Liver (tissue), 9 donors: ENCODE results near the gene TAPT1. TPM values are rescaled to one million over a fixed set of nuclear protein-coding genes. Genes with fewer than 3 reads are reported as not detected.

Experiments
- DNase-seq: peaks from one replicate; pipeline ENCODE4 v3.0.0-alpha.2; 2017; ENCODE audit warnings: low spot score
- H3K27ac ChIP-seq, 2 donors: one replicate each; pipeline ENCODE4 v1.7.0; 2013; ENCODE audit warnings: inconsistent platforms in 2 of 2, low read length in 2 of 2, control low read depth in 1 of 2, low read depth in 1 of 2, mild to moderate bottlenecking in 1 of 2
- H3K27me3 ChIP-seq, 4 donors: one replicate each; pipeline versions ENCODE4 v1.6.1 to v1.7.0; 2013; ENCODE audit warnings: low read length in 3 of 4, inconsistent platforms in 1 of 4, mild to moderate bottlenecking in 1 of 4, moderate library complexity in 1 of 4; ENCODE audit not compliant: control insufficient read depth in 4 of 4, insufficient read depth in 4 of 4
- H3K36me3 ChIP-seq, 4 donors: one replicate each; pipeline versions ENCODE4 v1.6.1 to v1.7.0; 2013; ENCODE audit warnings: low read length in 3 of 4, mild to moderate bottlenecking in 3 of 4, low read depth in 1 of 4, moderate library complexity in 1 of 4; ENCODE audit not compliant: control insufficient read depth in 4 of 4, insufficient read depth in 3 of 4
- H3K4me1 ChIP-seq, 4 donors: one replicate each; pipeline versions ENCODE4 v1.6.1 to v1.7.0; 2013; ENCODE audit warnings: low read length in 3 of 4, mild to moderate bottlenecking in 3 of 4, moderate library complexity in 1 of 4; ENCODE audit not compliant: control insufficient read depth in 4 of 4, insufficient read depth in 4 of 4
- H3K4me3 ChIP-seq, 3 donors: one replicate each; pipeline versions ENCODE4 v1.6.1 to v1.7.0; 2013; ENCODE audit warnings: low read length in 3 of 3, control low read depth in 1 of 3, low read depth in 1 of 3, mild to moderate bottlenecking in 1 of 3
- H3K9ac ChIP-seq, 2 donors: one replicate each; pipeline ENCODE4 v1.7.0; 2013; ENCODE audit warnings: low read length in 2 of 2, mild to moderate bottlenecking in 2 of 2, moderate library complexity in 2 of 2, control low read depth in 1 of 2, low read depth in 1 of 2
- H3K9me3 ChIP-seq, 4 donors: one replicate each; pipeline versions ENCODE4 v1.6.1 to v1.7.0; 2013; ENCODE audit warnings: low read length in 3 of 4; ENCODE audit not compliant: control insufficient read depth in 4 of 4
- EGR1 ChIP-seq, 2 donors: IDR thresholded peaks; 2 replicates each; pipeline ENCODE4 v1.6.1; 2016 to 2018; ENCODE audit warnings: antibody characterized with exemption in 2 of 2, low read depth in 2 of 2
- FOXA1 ChIP-seq: IDR thresholded peaks from 2 replicates; pipeline ENCODE4 v1.6.1; 2016; ENCODE audit warnings: antibody characterized with exemption
- FOXA2 ChIP-seq: IDR thresholded peaks from 2 replicates; pipeline ENCODE4 v1.6.1; 2016; ENCODE audit warnings: antibody characterized with exemption
- GABPA ChIP-seq, 2 donors: IDR thresholded peaks in 1 of 2; conservative IDR thresholded peaks in 1 of 2; 2 replicates each; pipeline ENCODE4 v1.6.1; 2016; ENCODE audit warnings: antibody characterized with exemption in 2 of 2, mild to moderate bottlenecking in 1 of 2, moderate library complexity in 1 of 2
- HNF4A ChIP-seq, 2 donors: conservative IDR thresholded peaks; 2 replicates each; pipeline ENCODE4 v1.6.1; 2016; ENCODE audit warnings: antibody characterized with exemption in 2 of 2, mild to moderate bottlenecking in 2 of 2
- HNF4G ChIP-seq: IDR thresholded peaks from 2 replicates; pipeline ENCODE4 v1.6.1; 2016; ENCODE audit warnings: antibody characterized with exemption
- JUND ChIP-seq, 2 donors: IDR thresholded peaks; 2 replicates each; pipeline ENCODE4 v1.6.1; 2016; ENCODE audit warnings: antibody characterized with exemption in 2 of 2
- NR2F2 ChIP-seq: IDR thresholded peaks from 2 replicates; pipeline ENCODE4 v1.6.1; 2016; ENCODE audit warnings: antibody characterized with exemption
- RAD21 ChIP-seq, 2 donors: IDR thresholded peaks; 2 replicates each; pipeline ENCODE4 v1.6.1; 2016; ENCODE audit warnings: antibody characterized with exemption in 2 of 2, mild to moderate bottlenecking in 2 of 2
- RXRA ChIP-seq, 2 donors: IDR thresholded peaks; 2 replicates each; pipeline ENCODE4 v1.6.1; 2017 to 2018; ENCODE audit warnings: antibody characterized with exemption in 2 of 2, mild to moderate bottlenecking in 1 of 2
- SP1 ChIP-seq: IDR thresholded peaks from 2 replicates; pipeline ENCODE4 v1.6.1; 2018; ENCODE audit warnings: antibody characterized with exemption, mild to moderate bottlenecking
- TAF1 ChIP-seq: conservative IDR thresholded peaks from 2 replicates; pipeline ENCODE4 v1.6.1; 2016; ENCODE audit warnings: antibody characterized with exemption, mild to moderate bottlenecking
- YY1 ChIP-seq: IDR thresholded peaks from 2 replicates; pipeline ENCODE4 v1.6.1; 2016; ENCODE audit warnings: antibody characterized with exemption, mild to moderate bottlenecking
- WGBS: extraction: QIAGEN DNeasy Blood & Tissue Kit; methylation state at CpG from one replicate; pipeline ENCODE4 v1.1.7; 2013; 5-methylcytosine and 5-hydroxymethylcytosine counted together
- polyA plus RNA-seq, 2 donors: library from polyadenylated mRNA; stranded (reverse) in 1 of 2; unstranded in 1 of 2; fragments of 200-250 nt in 1 of 2; fragments of >200 nt in 1 of 2; fragmentation: Nextera tagmentation in 1 of 2; extraction: Ambion mirVana in 1 of 2; gene quantifications; one replicate each; pipeline versions ENCODE4 v1.2.1 to v1.2.3, GENCODE V29; 2013 to 2015
- total RNA-seq, 2 donors: library from RNA; depleted of rRNA; stranded (reverse); fragments of >200 nt; gene quantifications; one replicate each; pipeline ENCODE4 v1.2.3, GENCODE V29; 2014
- TF ChIP-seq, protein P1 (sequence below): IDR thresholded peaks from 2 replicates; pipeline ENCODE4 v1.6.1; 2016; ENCODE audit warnings: antibody characterized with exemption
- TF ChIP-seq, protein P2 (sequence below): IDR thresholded peaks from 2 replicates; pipeline ENCODE4 v1.6.1; 2016; ENCODE audit warnings: antibody characterized with exemption, mild to moderate bottlenecking
- TF ChIP-seq, protein P3 (sequence below): IDR thresholded peaks from 2 replicates; pipeline ENCODE4 v1.6.1; 2016; ENCODE audit warnings: antibody characterized with exemption
- TF ChIP-seq, protein P4 (sequence below): IDR thresholded peaks from 2 replicates; pipeline ENCODE4 v1.6.1; 2016; ENCODE audit warnings: antibody characterized with exemption
- TF ChIP-seq, protein P5 (sequence below): fragments of 150-350 bp; IDR thresholded peaks from 2 replicates; pipeline ENCODE4 v1.5.1; 2017; ENCODE audit warnings: improper control_type of control experiment, low read depth, low read length; ENCODE audit not compliant: missing input control
- donor health status: healthy.
- donor health status: healthy.
- donor health status: healthy.
- donor health status: healthy.
- donor health status: healthy.

TAPT1 gene
- total and polyA plus RNA-seq, 4 donors = 12.2 to 53.7 (median 22.1) TPM

DNA sequence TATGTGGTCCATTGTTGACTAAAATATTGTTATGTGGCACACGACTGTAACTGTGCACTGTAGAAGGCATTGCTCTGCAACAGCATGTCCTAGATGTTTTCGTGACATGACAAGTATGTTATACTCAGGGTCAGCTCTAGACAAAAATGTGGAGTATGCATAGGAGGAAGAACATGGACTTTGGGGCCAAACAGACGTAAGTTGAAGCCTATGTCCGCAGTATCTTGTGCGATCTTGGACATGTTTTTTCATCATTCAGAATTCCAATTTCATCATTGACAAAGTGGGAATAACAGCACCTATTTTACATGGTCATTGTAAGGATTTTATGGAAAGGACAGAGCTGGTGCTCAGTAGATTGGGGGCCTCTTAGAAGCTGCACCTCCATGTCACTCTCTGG lies 114.7 kb downstream of the TAPT1 start:
- Histone ChIP-seq H3K9me3 (no peaks in the 10 kb centered on the region), H3K27ac (no peak overlapping the region), H3K4me3 (no peak overlapping the region), H3K36me3 (no peaks in the 10 kb centered on the region), H3K9ac (no peak overlapping the region), H3K27me3 (no peaks in the 10 kb centered on the region), H3K4me1 (peaks cover 0 to 3% (median 0%) of the 10 kb centered on the region in 4 donors)
- TF ChIP-seq HNF4A (conservative IDR thresholded peaks at IDR 0.05) = no peak
- no peak for TF ChIP-seq JUND (IDR thresholded peaks at IDR 0.05)
- TF ChIP-seq TAF1 = no peak
- TF ChIP-seq RXRA (IDR thresholded peaks at IDR 0.05) = no peak
- TF ChIP-seq HNF4G = no peak
- TF ChIP-seq, protein P1, sequence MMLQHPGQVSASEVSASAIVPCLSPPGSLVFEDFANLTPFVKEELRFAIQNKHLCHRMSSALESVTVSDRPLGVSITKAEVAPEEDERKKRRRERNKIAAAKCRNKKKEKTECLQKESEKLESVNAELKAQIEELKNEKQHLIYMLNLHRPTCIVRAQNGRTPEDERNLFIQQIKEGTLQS = no peak
- TF ChIP-seq NR2F2 = no peak
- no peak for TF ChIP-seq SP1
- no peak for TF ChIP-seq FOXA1
- TF ChIP-seq RAD21 (IDR thresholded peaks at IDR 0.05) = no peak
- no peak for TF ChIP-seq YY1
- no peak for TF ChIP-seq GABPA (IDR thresholded peaks at IDR 0.05 in 1 of 2, conservative IDR thresholded peaks at IDR 0.05 in 1 of 2)
- TF ChIP-seq, protein P2, sequence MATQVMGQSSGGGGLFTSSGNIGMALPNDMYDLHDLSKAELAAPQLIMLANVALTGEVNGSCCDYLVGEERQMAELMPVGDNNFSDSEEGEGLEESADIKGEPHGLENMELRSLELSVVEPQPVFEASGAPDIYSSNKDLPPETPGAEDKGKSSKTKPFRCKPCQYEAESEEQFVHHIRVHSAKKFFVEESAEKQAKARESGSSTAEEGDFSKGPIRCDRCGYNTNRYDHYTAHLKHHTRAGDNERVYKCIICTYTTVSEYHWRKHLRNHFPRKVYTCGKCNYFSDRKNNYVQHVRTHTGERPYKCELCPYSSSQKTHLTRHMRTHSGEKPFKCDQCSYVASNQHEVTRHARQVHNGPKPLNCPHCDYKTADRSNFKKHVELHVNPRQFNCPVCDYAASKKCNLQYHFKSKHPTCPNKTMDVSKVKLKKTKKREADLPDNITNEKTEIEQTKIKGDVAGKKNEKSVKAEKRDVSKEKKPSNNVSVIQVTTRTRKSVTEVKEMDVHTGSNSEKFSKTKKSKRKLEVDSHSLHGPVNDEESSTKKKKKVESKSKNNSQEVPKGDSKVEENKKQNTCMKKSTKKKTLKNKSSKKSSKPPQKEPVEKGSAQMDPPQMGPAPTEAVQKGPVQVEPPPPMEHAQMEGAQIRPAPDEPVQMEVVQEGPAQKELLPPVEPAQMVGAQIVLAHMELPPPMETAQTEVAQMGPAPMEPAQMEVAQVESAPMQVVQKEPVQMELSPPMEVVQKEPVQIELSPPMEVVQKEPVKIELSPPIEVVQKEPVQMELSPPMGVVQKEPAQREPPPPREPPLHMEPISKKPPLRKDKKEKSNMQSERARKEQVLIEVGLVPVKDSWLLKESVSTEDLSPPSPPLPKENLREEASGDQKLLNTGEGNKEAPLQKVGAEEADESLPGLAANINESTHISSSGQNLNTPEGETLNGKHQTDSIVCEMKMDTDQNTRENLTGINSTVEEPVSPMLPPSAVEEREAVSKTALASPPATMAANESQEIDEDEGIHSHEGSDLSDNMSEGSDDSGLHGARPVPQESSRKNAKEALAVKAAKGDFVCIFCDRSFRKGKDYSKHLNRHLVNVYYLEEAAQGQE = no peak
- TF ChIP-seq FOXA2 = no peak
- TF ChIP-seq, protein P3, sequence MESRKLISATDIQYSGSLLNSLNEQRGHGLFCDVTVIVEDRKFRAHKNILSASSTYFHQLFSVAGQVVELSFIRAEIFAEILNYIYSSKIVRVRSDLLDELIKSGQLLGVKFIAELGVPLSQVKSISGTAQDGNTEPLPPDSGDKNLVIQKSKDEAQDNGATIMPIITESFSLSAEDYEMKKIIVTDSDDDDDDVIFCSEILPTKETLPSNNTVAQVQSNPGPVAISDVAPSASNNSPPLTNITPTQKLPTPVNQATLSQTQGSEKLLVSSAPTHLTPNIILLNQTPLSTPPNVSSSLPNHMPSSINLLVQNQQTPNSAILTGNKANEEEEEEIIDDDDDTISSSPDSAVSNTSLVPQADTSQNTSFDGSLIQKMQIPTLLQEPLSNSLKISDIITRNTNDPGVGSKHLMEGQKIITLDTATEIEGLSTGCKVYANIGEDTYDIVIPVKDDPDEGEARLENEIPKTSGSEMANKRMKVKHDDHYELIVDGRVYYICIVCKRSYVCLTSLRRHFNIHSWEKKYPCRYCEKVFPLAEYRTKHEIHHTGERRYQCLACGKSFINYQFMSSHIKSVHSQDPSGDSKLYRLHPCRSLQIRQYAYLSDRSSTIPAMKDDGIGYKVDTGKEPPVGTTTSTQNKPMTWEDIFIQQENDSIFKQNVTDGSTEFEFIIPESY = no peak
- TF ChIP-seq, protein P4, sequence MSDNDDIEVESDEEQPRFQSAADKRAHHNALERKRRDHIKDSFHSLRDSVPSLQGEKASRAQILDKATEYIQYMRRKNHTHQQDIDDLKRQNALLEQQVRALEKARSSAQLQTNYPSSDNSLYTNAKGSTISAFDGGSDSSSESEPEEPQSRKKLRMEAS = no peak
- no peak for TF ChIP-seq EGR1 (IDR thresholded peaks at IDR 0.05; ENCODE audit: low read depth in 2 of 2)
- DNase-seq = no peak
- 91% methylated on average over 5 of the region's 5 CpGs for WGBS

DNA sequence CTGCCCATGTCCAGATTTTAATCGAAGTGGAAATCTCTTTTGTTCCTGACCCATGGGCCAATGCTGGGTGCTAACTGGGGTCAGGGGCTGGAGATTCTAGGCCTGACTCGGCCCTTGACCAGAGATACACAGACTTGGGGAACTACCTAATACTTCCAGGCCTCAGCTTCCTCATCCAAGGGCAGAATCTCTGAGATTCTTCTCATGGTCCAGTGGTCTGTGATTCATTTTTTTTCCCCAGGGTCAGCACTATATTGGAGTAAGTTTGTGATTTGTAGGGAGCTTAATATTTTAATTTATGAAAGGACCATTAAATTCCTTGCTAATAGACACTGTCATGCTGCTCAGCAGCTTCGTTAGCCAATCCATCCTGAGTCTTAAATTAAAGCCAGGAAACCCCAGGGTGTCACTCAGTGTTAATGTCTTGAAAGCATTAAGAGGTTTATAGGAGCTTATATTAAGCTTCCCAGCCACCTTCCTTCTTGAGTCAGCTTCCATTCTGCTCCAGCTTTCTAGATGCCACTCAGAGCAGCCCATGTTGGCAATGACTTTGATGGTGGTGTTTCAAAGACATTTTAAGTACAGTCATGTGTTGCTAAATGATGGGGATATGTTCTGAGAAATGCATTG lies 115.5 kb downstream of the TAPT1 start:
- no peaks in the 10 kb centered on the region for H3K9me3 ChIP-seq
- peaks cover 0 to 3% (median 0%) of the 10 kb centered on the region in 4 donors for H3K4me1 ChIP-seq
- TF ChIP-seq, protein P5, sequence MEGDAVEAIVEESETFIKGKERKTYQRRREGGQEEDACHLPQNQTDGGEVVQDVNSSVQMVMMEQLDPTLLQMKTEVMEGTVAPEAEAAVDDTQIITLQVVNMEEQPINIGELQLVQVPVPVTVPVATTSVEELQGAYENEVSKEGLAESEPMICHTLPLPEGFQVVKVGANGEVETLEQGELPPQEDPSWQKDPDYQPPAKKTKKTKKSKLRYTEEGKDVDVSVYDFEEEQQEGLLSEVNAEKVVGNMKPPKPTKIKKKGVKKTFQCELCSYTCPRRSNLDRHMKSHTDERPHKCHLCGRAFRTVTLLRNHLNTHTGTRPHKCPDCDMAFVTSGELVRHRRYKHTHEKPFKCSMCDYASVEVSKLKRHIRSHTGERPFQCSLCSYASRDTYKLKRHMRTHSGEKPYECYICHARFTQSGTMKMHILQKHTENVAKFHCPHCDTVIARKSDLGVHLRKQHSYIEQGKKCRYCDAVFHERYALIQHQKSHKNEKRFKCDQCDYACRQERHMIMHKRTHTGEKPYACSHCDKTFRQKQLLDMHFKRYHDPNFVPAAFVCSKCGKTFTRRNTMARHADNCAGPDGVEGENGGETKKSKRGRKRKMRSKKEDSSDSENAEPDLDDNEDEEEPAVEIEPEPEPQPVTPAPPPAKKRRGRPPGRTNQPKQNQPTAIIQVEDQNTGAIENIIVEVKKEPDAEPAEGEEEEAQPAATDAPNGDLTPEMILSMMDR = no peak
- TF ChIP-seq, protein P4 = no peak
- TF ChIP-seq SP1 = no peak
- TF ChIP-seq, protein P2 = no peak
- TF ChIP-seq EGR1 (IDR thresholded peaks at IDR 0.05; ENCODE audit: low read depth in 2 of 2) = no peak
- TF ChIP-seq JUND (IDR thresholded peaks at IDR 0.05) = no peak
- TF ChIP-seq TAF1 = no peak
- TF ChIP-seq, protein P1 = no peak
- DNase-seq = no peak
- H3K27ac ChIP-seq = no peak overlapping the region
- H3K27me3 ChIP-seq = no peaks in the 10 kb centered on the region
- no peak overlapping the region for H3K9ac ChIP-seq
- WGBS = 65% methylated on average over 3 of the region's 3 CpGs
- H3K36me3 ChIP-seq = no peaks in the 10 kb centered on the region
- no peak overlapping the region for H3K4me3 ChIP-seq
